ENCODE data around the gene LAMP2. TPM values are rescaled to one million over a fixed set of nuclear protein-coding genes. Genes with fewer than 3 reads are reported as not detected.

Gene LAMP2
- total RNA-seq, 1 experiment from 2014 or later: 41.1 TPM

- RAD21 ChIA-PET (ENCODE audit: low non-redundant PET in 1 of 2, low total read pairs in 2 of 2, uncharacterized antibody in 2 of 2, unreplicated experiment in 2 of 2): no interaction called here
- Histone ChIP-seq H3K27me3 (ENCODE audit: insufficient read depth, low read length) (no peaks in the 10 kb centered on the region), H3K27ac (ENCODE audit: low read depth, low read length) (no peak overlapping the region), H3K36me3 (ENCODE audit: control insufficient read depth in 1 of 2, insufficient read depth in 2 of 2, low read length in 2 of 2) (no peaks in the 10 kb centered on the region), H3K4me1 (ENCODE audit: control insufficient read depth in 1 of 2, insufficient read depth in 2 of 2, low read length in 2 of 2) (peaks cover 2 to 7% of the 10 kb centered on the region in 2 experiments; a peak in 2 of 4 replicates), H2AFZ (ENCODE audit: low read depth, low read length, poor library complexity, severe bottlenecking) (no peak overlapping the region), H3K4me2 (ENCODE audit: low read length) (no peak overlapping the region), H4K20me1 (ENCODE audit: insufficient read depth) (no peaks in the 10 kb centered on the region), H3K9ac (ENCODE audit: low read length) (no peak overlapping the region), H3K4me3 (replicated peaks in 1 of 2; ENCODE audit: low read depth in 1 of 2, low read length in 2 of 2) (no peak overlapping the region), H3K9me3 (ENCODE audit: control insufficient read depth in 1 of 2, insufficient read depth in 1 of 2, low read depth in 1 of 2, low read length in 2 of 2) (no peaks in the 10 kb centered on the region), H3K79me2 (ENCODE audit: insufficient read depth, low read length) (no peaks in the 10 kb centered on the region), H3K9me2 (ENCODE audit: insufficient read depth) (no peaks in the 10 kb centered on the region)
- POLR2A ChIA-PET: no interaction called here
- no peak for DNase-seq (ENCODE audit: low read depth, low spot score)
- CTCF ChIA-PET: interaction anchor here (1.1 kb wide), 1 partner anchor 149 kb away, joined by 6 read pairs; no protein-coding TSS in a partner anchor
- intact Hi-C loops (cut with micrococcal nuclease): loop anchor here (1.0 kb wide), 1 partner anchor 150 kb away; no protein-coding TSS in a partner anchor
- ATAC-seq: peak; percentile 67
- BruUV-seq (replicated peaks): no TSS peak
- no peak for TF ChIP-seq EZH2phosphoT487 (IDR thresholded peaks at IDR 0.05; ENCODE audit: borderline replicate concordance)
- TF ChIP-seq RAD21 (IDR thresholded peaks at IDR 0.05; ENCODE audit: low read depth): peak; percentile 65
- TF ChIP-seq, protein P1, sequence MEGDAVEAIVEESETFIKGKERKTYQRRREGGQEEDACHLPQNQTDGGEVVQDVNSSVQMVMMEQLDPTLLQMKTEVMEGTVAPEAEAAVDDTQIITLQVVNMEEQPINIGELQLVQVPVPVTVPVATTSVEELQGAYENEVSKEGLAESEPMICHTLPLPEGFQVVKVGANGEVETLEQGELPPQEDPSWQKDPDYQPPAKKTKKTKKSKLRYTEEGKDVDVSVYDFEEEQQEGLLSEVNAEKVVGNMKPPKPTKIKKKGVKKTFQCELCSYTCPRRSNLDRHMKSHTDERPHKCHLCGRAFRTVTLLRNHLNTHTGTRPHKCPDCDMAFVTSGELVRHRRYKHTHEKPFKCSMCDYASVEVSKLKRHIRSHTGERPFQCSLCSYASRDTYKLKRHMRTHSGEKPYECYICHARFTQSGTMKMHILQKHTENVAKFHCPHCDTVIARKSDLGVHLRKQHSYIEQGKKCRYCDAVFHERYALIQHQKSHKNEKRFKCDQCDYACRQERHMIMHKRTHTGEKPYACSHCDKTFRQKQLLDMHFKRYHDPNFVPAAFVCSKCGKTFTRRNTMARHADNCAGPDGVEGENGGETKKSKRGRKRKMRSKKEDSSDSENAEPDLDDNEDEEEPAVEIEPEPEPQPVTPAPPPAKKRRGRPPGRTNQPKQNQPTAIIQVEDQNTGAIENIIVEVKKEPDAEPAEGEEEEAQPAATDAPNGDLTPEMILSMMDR (IDR thresholded peaks at IDR 0.05 in 2 of 3, conservative IDR thresholded peaks at IDR 0.05 in 1 of 3; ENCODE audit: borderline replicate concordance in 1 of 3, insufficient read depth in 1 of 3, low read depth in 2 of 3, low read length in 2 of 3): peak; percentile 38 to 51 (median 38); a peak in 5 of 6 replicates
- no peak for TF ChIP-seq CEBPB (IDR thresholded peaks at IDR 0.05; ENCODE audit: low read depth)
- no peak for TF ChIP-seq ZFX (IDR thresholded peaks at IDR 0.05)
- no peak for TF ChIP-seq ATF3 (IDR thresholded peaks at IDR 0.05)
These were observed 45.1 kb upstream of the LAMP2 start for GRCh38 chrX:120514236-120514635.

GRCh38 chrX:120512627-120513026 lies 43.5 kb upstream of the LAMP2 start:
- no peak for ATAC-seq
- H3K9ac ChIP-seq (ENCODE audit: low read length): no peak overlapping the region
- no TSS peak for BruUV-seq (replicated peaks)
- RAD21 ChIA-PET (ENCODE audit: low non-redundant PET in 1 of 2, low total read pairs in 2 of 2, uncharacterized antibody in 2 of 2, unreplicated experiment in 2 of 2): no interaction called here
- DNase-seq (ENCODE audit: low read depth, low spot score): no peak
- H3K36me3 ChIP-seq (ENCODE audit: control insufficient read depth in 1 of 2, insufficient read depth in 2 of 2, low read length in 2 of 2): no peaks in the 10 kb centered on the region
- CTCF ChIA-PET: no interaction called here
- H3K27ac ChIP-seq (ENCODE audit: low read depth, low read length): no peak overlapping the region
- intact Hi-C loops (cut with micrococcal nuclease): no loop called here
- no peak for TF ChIP-seq REST (IDR thresholded peaks at IDR 0.05; ENCODE audit: low read depth)
- no peak for TF ChIP-seq TCF7L2 (IDR thresholded peaks at IDR 0.05; ENCODE audit: borderline replicate concordance, extremely low read depth, insufficient read depth, insufficient read length)
- no peak for TF ChIP-seq ZFX (IDR thresholded peaks at IDR 0.05)
- no peak for TF ChIP-seq SIN3A (IDR thresholded peaks at IDR 0.05; ENCODE audit: low read depth)
- no peak for TF ChIP-seq SRF (IDR thresholded peaks at IDR 0.05; ENCODE audit: low read depth)
- TF ChIP-seq FOSL1 (IDR thresholded peaks at IDR 0.05; ENCODE audit: low read depth): no peak
- TF ChIP-seq, protein P2, sequence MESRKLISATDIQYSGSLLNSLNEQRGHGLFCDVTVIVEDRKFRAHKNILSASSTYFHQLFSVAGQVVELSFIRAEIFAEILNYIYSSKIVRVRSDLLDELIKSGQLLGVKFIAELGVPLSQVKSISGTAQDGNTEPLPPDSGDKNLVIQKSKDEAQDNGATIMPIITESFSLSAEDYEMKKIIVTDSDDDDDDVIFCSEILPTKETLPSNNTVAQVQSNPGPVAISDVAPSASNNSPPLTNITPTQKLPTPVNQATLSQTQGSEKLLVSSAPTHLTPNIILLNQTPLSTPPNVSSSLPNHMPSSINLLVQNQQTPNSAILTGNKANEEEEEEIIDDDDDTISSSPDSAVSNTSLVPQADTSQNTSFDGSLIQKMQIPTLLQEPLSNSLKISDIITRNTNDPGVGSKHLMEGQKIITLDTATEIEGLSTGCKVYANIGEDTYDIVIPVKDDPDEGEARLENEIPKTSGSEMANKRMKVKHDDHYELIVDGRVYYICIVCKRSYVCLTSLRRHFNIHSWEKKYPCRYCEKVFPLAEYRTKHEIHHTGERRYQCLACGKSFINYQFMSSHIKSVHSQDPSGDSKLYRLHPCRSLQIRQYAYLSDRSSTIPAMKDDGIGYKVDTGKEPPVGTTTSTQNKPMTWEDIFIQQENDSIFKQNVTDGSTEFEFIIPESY (IDR thresholded peaks at IDR 0.05; ENCODE audit: extremely low read depth, insufficient replicate concordance, low read length): no peak
- H3K9me3 ChIP-seq (ENCODE audit: control insufficient read depth in 1 of 2, insufficient read depth in 1 of 2, low read depth in 1 of 2, low read length in 2 of 2): no peaks in the 10 kb centered on the region
- POLR2A ChIA-PET: no interaction called here
- no peaks in the 10 kb centered on the region; a peak in 1 of 4 replicates for H3K4me1 ChIP-seq (ENCODE audit: control insufficient read depth in 1 of 2, insufficient read depth in 2 of 2, low read length in 2 of 2)
- H4K20me1 ChIP-seq (ENCODE audit: insufficient read depth): no peaks in the 10 kb centered on the region
- no peak overlapping the region for H3K4me3 ChIP-seq (replicated peaks in 1 of 2; ENCODE audit: low read depth in 1 of 2, low read length in 2 of 2)
- H3K27me3 ChIP-seq (ENCODE audit: insufficient read depth, low read length): no peaks in the 10 kb centered on the region
- H3K79me2 ChIP-seq (ENCODE audit: insufficient read depth, low read length): no peaks in the 10 kb centered on the region
- H2AFZ ChIP-seq (ENCODE audit: low read depth, low read length, poor library complexity, severe bottlenecking): no peak overlapping the region
- no peaks in the 10 kb centered on the region for H3K9me2 ChIP-seq (ENCODE audit: insufficient read depth)
- no peak overlapping the region for H3K4me2 ChIP-seq (ENCODE audit: low read length)

Data from HCT116 (cell line).